ENCODE measurements around the gene CACNA1C.

CACNA1C gene

DNA sequence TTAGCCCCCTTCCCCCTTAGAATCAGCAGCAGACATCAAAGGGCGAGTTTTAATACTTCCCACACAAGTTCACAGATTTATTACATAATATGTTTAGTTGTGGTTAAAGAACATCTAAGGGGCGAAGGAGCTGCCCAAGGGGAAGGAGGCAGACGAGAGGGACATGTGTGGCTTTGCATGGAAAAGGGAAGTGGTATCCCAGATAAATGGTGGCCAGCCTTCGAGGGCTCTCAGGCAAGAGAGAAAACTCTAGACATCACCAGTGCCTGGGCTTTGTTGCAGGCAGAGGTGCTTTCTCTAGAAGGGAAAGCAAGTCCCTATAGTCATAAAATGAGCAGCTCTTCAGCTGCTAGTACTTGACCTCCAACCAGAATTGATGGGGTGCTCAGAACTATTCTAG is 121.2 kb downstream of the CACNA1C start:
- no peak for DNase-seq

GRCh38 chr12:2177003-2177402 is 124.2 kb downstream of the CACNA1C start:
- no peak for DNase-seq

GRCh38 chr12:2177751-2178150 is 125.0 kb downstream of the CACNA1C start:
- no peak for DNase-seq

GRCh38 chr12:2179058-2179457 is 126.3 kb downstream of the CACNA1C start:
- DNase-seq = no peak

- DNase-seq = peak; percentile 94
Measured at GRCh38 chr12:2179953-2180736, 127.4 kb downstream of the CACNA1C start.

- no peak for DNase-seq
Measured at GRCh38 chr12:2180737-2181082, 127.9 kb downstream of the CACNA1C start.

DNA sequence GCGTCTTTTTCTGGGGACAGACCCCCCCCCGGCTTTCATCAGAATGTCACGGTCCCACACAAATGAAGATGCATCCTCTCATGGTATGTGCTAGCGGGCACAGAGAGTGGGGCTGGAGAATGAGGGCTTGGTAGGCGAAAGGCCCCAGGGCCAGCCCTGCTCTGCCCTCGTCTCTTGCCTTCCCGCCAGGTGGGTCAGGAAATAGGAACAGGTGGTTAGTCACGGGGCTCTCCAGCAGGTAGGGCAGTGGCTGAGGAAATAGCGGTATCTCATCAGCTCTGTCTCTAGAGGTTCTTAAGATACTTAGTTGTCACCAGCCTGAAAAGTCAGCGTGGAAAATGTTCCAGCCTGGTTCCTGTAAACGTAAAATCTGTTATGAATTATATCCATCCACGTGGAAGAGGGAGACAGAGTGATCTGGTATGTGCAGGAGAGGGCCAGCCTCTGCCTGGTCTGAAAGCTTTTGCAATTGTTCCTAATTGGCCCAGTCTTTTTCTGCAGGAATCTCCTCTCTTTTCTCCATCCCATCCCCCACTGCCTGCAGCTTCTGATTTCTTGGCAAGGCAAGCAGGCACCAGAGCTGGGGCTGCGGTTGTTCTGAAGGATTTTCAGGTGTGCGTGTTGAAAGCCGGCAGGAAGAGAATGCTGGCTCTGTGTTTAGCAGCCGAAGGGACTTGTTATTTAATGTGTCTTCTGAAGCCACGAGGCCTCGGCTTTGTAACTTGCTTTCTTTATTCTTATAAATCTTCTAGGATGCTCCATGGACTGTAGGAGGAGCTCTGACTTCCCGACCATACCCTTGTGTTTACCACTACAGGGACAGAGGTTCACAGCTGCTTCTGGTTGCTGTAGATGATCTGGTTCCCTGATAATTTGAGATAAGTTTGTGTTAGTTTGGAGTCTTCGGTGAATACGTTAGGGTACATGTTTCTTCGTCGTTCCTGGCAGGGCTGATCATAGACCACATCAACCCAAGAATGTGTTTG is 131.1 kb downstream of the CACNA1C start:
- DNase-seq = peak; percentile 87

DNA sequence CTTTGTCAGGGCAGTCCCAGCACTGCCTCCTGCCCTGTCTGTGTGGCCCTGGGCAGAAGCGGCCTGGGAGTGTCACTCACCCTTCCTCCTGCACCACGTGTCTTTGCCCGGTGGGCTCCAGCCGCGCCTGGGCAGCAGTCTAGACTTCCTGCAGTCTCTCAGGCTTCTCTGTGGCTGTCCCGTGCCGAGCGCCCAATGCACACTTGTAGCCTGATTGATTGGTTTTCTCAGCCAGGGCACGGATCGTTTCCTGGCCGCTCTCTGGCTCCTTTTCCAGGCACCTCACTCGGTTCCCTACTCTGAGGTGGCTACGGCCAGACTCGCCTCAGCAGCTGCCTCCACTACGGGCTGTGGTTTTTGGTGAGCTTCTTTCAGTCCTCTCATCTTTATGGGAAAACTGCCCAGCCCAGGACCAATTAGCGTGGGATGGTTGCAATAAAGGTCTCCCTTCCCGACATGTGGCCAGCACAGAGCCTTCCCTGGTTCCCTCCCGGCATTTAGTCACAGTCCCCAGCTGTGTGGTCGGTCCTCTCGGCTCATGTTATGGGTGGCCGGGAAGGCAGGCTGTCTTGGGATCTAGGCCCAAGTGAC is 133.1 kb downstream of the CACNA1C start:
- DNase-seq = no peak

DNA sequence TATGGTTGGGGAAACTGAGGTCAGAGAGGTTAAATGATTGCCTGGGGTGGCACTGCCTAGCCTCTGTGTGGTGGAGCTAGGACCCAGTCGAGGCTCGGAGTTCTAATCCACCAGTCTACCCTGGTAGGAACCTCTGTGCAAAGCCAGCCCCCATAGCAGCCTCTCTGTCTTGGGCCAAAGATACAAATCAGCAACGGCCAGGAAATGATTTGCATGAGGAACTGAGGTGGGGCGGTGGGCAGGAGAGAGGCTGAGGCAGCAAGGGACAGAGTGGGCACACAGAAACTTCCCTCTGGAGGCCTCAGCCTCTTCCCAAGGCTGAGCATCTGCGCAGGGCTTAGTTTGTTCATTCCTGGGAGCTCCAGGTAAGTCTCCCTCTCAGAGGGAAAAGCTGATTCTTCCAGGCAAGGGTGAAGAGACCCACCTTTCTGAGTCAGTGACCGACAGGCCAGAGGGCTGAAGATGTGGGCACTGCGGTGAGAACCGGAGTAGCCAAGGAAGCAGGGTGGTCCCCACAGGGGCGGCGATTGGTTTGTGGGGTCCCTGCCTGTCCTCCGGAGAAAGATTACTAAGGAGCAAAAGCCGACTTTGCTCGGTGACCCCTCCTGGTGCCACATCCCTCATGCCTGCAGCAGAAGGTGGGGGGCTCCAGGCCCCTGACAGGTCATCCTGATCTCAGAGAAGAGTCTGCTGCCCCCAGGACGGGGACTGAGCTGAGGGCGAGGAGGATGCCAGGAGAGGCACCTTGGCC is 134.6 kb downstream of the CACNA1C start:
- no peak for DNase-seq

GRCh38 chr12:2190085-2190484 is 137.3 kb downstream of the CACNA1C start:
- DNase-seq = peak; percentile 9

DNA sequence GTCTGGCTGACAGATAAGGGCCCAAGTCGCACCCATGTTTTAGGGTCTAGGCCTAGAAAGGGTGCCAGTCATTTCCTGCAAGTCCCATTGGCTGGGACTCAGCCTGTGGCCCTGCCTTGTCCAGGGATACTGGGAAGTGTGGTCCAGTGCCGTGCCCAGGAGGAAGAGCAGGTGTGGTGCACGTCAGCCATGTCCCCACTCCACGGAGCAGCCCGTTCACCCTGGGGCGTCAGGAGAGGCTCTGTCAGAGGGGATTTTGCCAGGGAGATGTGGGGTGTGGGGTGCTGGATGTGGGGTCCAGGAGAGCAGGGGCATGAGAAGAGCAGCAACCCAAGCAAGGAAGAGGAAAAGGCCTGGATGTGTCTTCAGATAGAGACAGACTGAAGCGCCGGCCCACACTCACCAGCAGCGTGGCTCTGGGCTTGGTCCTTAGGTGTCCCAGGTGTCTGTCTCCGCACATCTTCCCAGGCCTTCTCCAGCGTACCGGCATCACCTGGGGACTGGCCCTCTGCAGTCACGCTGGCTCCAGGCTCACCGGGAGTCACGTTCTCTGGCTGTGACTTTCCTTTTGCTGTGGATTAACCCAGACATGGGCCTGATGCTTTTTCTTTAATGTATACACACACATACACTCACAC is 138.2 kb downstream of the CACNA1C start:
- DNase-seq = no peak

DNA sequence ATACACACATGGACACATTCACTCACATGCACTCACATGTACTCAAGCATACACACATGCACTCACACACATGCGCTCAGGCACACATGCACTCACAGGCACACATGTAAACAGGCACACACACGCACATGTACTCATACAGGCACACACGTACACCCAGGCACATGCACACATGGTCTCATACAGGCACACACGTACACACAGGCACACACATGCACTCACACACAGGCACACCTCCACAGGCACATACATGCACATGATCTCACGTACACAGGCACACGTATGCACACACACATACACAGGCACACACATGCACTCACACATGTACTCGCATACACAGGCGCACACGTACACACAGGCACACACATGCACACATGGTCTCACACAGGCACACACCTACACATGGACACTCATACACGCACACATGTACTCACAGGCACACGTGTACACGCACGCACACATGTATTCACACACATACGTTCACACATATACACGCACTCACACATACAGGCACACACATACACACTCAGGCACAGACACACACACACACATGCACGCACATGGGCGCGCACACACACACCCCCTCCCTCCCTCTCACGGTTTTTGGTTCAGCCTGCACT is 138.9 kb downstream of the CACNA1C start:
- DNase-seq = no peak

- DNase-seq = no peak
Measured at GRCh38 chr12:2192231-2192630, 139.4 kb downstream of the CACNA1C start.

- DNase-seq = peak; percentile 28
Measured at GRCh38 chr12:2194060-2194459, 141.3 kb downstream of the CACNA1C start.

GRCh38 chr12:2194571-2194970 is 141.8 kb downstream of the CACNA1C start:
- no peak for DNase-seq

DNA sequence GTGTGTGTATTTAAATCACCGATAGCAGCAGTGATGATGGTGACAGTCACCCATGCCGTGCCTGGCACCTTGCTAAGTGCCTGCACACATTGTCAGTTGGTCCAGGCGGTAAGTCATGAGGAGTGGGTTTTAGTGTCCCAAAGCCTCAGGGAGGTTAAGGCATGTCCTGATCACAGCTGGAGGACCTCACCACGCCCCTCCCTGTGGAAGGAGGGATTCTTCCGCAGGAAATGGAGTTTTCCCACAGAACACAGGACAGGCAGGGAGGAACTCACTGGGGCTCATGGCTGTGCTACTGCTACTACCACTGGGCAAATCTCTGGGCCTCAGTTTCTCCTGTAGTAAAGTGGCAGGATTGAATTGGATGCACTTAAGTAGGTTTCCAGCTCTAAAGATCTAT is 142.3 kb downstream of the CACNA1C start:
- DNase-seq = no peak

- DNase-seq = peak; percentile 88
Measured at GRCh38 chr12:2198005-2198501, 145.3 kb downstream of the CACNA1C start.

DNA sequence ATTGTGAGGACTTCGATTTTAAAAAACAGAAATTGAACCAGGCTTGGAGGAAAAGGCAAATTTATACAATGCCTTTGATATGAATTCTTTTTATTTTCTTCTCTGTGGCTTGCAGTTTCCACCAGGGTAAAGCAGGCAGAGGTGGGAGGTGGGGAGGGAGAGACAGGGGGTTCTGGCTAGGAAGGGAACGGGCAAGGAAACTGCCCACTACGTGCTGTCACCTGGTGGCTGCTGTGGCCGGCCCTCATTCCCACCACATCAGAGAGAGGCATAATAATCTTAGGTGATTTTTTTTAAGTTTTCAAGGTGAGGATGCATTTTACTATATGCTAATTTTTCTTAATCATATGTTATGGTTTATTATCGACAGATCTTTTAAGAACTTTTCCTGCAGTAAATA is 145.8 kb downstream of the CACNA1C start:
- no peak for DNase-seq

- DNase-seq = no peak
Measured at GRCh38 chr12:2205996-2206395, 153.2 kb downstream of the CACNA1C start.

- DNase-seq = no peak
Measured at GRCh38 chr12:2208837-2209635, 156.2 kb downstream of the CACNA1C start.

DNA sequence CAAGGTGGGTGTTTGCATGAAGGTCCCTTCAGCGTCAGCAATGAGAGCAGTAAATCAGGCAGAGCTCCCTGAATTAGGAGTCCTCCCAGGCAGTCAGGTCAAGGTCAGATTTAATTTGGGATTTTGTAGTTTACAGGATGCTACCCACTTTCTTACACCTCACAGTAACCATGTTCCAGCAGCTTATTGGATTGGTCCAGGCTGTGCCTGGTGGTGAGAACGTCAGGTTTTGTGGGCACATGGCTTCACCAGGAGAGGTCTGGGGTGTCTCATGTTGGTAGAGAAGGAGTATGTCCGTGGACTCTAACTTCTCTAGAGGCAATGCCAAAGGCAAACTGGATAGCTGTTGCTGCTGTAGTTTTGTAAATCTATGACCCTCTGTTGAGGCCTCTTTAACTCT is 158.3 kb downstream of the CACNA1C start:
- no peak for DNase-seq
